ENCODE measurements around the gene CXorf49.
"Not testable (repeated sequence)": the region's sequence is repeated elsewhere in the genome, so short reads cannot be mapped to it uniquely, and the experiment has no call there.

CXorf49 gene

GRCh38 chrX:71718185-71718584 is at the start of gene CXorf49:
TSS of gene CXorf49 (minus strand) at chrX:71718285. CDS start at chrX:71718151, 134 bp downstream.
- not testable (repeated sequence) for H3K9me3 ChIP-seq (ENCODE audit: control insufficient read depth in 5 of 5, low read length in 5 of 5); H3K36me3 ChIP-seq (ENCODE audit: control insufficient read depth in 5 of 5, insufficient read depth in 5 of 5, low read length in 5 of 5); H3K27me3 ChIP-seq (ENCODE audit: control insufficient read depth in 5 of 5, insufficient read depth in 4 of 5, low read length in 5 of 5); H3K9ac ChIP-seq (ENCODE audit: low read length in 5 of 5); H3K4me3 ChIP-seq (ENCODE audit: low read depth in 1 of 5, low read length in 5 of 5); H3K4me1 ChIP-seq (ENCODE audit: control insufficient read depth in 5 of 5, insufficient read depth in 5 of 5, low read length in 5 of 5); H3K27ac ChIP-seq (ENCODE audit: low read depth, low read length)

- H3K9me3 ChIP-seq (ENCODE audit: control insufficient read depth in 5 of 5, low read length in 5 of 5); H3K9ac ChIP-seq (ENCODE audit: low read length in 5 of 5): not testable (repeated sequence)
Observed at GRCh38 chrX:71767134-71767533, 49.0 kb upstream of the CXorf49 start.

GRCh38 chrX:71765613-71766012 is 47.5 kb upstream of the CXorf49 start:
- not testable (repeated sequence) for H3K9me3 ChIP-seq (ENCODE audit: control insufficient read depth in 5 of 5, low read length in 5 of 5); H3K4me3 ChIP-seq (ENCODE audit: low read depth in 1 of 5, low read length in 5 of 5); H3K27me3 ChIP-seq (ENCODE audit: control insufficient read depth in 5 of 5, insufficient read depth in 4 of 5, low read length in 5 of 5); H3K27ac ChIP-seq (ENCODE audit: low read depth, low read length); H3K4me1 ChIP-seq (ENCODE audit: control insufficient read depth in 5 of 5, insufficient read depth in 5 of 5, low read length in 5 of 5); H3K9ac ChIP-seq (ENCODE audit: low read length in 5 of 5); H3K36me3 ChIP-seq (ENCODE audit: control insufficient read depth in 5 of 5, insufficient read depth in 5 of 5, low read length in 5 of 5)

More at GRCh38 chrX:71767134-71767533, 49.0 kb upstream of the CXorf49 start:
- H3K27me3 ChIP-seq (ENCODE audit: control insufficient read depth in 5 of 5, insufficient read depth in 4 of 5, low read length in 5 of 5); H3K4me1 ChIP-seq (ENCODE audit: control insufficient read depth in 5 of 5, insufficient read depth in 5 of 5, low read length in 5 of 5); H3K27ac ChIP-seq (ENCODE audit: low read depth, low read length); H3K36me3 ChIP-seq (ENCODE audit: control insufficient read depth in 5 of 5, insufficient read depth in 5 of 5, low read length in 5 of 5); H3K4me3 ChIP-seq (ENCODE audit: low read depth in 1 of 5, low read length in 5 of 5): not testable (repeated sequence)

GRCh38 chrX:71764832-71765231 is 46.7 kb upstream of the CXorf49 start:
- H3K27ac ChIP-seq (ENCODE audit: low read depth, low read length); H3K9ac ChIP-seq (ENCODE audit: low read length in 5 of 5); H3K9me3 ChIP-seq (ENCODE audit: control insufficient read depth in 5 of 5, low read length in 5 of 5); H3K27me3 ChIP-seq (ENCODE audit: control insufficient read depth in 5 of 5, insufficient read depth in 4 of 5, low read length in 5 of 5); H3K4me1 ChIP-seq (ENCODE audit: control insufficient read depth in 5 of 5, insufficient read depth in 5 of 5, low read length in 5 of 5); H3K36me3 ChIP-seq (ENCODE audit: control insufficient read depth in 5 of 5, insufficient read depth in 5 of 5, low read length in 5 of 5); H3K4me3 ChIP-seq (ENCODE audit: low read depth in 1 of 5, low read length in 5 of 5): not testable (repeated sequence)

GRCh38 chrX:71763049-71763448 is 45.0 kb upstream of the CXorf49 start, which contains the start of gene CXorf49B:
TSS of gene CXorf49B (plus strand) at chrX:71763349. CDS start at chrX:71763424, 75 bp downstream.
- H3K4me3 ChIP-seq (ENCODE audit: low read depth in 1 of 5, low read length in 5 of 5); H3K27me3 ChIP-seq (ENCODE audit: control insufficient read depth in 5 of 5, insufficient read depth in 4 of 5, low read length in 5 of 5); H3K4me1 ChIP-seq (ENCODE audit: control insufficient read depth in 5 of 5, insufficient read depth in 5 of 5, low read length in 5 of 5); H3K9me3 ChIP-seq (ENCODE audit: control insufficient read depth in 5 of 5, low read length in 5 of 5); H3K27ac ChIP-seq (ENCODE audit: low read depth, low read length); H3K36me3 ChIP-seq (ENCODE audit: control insufficient read depth in 5 of 5, insufficient read depth in 5 of 5, low read length in 5 of 5); H3K9ac ChIP-seq (ENCODE audit: low read length in 5 of 5): not testable (repeated sequence)

GRCh38 chrX:71760688-71761281 is 42.7 kb upstream of the CXorf49 start:
- H3K9me3 ChIP-seq (ENCODE audit: control insufficient read depth in 5 of 5, low read length in 5 of 5); H3K4me3 ChIP-seq (ENCODE audit: low read depth in 1 of 5, low read length in 5 of 5); H3K36me3 ChIP-seq (ENCODE audit: control insufficient read depth in 5 of 5, insufficient read depth in 5 of 5, low read length in 5 of 5); H3K4me1 ChIP-seq (ENCODE audit: control insufficient read depth in 5 of 5, insufficient read depth in 5 of 5, low read length in 5 of 5); H3K27me3 ChIP-seq (ENCODE audit: control insufficient read depth in 5 of 5, insufficient read depth in 4 of 5, low read length in 5 of 5); H3K27ac ChIP-seq (ENCODE audit: low read depth, low read length); H3K9ac ChIP-seq (ENCODE audit: low read length in 5 of 5): not testable (repeated sequence)

- not testable (repeated sequence) for H3K9me3 ChIP-seq (ENCODE audit: control insufficient read depth in 5 of 5, low read length in 5 of 5); H3K27ac ChIP-seq (ENCODE audit: low read depth, low read length); H3K9ac ChIP-seq (ENCODE audit: low read length in 5 of 5); H3K36me3 ChIP-seq (ENCODE audit: control insufficient read depth in 5 of 5, insufficient read depth in 5 of 5, low read length in 5 of 5); H3K27me3 ChIP-seq (ENCODE audit: control insufficient read depth in 5 of 5, insufficient read depth in 4 of 5, low read length in 5 of 5); H3K4me1 ChIP-seq (ENCODE audit: control insufficient read depth in 5 of 5, insufficient read depth in 5 of 5, low read length in 5 of 5); H3K4me3 ChIP-seq (ENCODE audit: low read depth in 1 of 5, low read length in 5 of 5)
Observed at GRCh38 chrX:71720289-71720886, 2.3 kb upstream of the CXorf49 start.

- not testable (repeated sequence) for H3K4me1 ChIP-seq (ENCODE audit: control insufficient read depth in 5 of 5, insufficient read depth in 5 of 5, low read length in 5 of 5); H3K4me3 ChIP-seq (ENCODE audit: low read depth in 1 of 5, low read length in 5 of 5); H3K9ac ChIP-seq (ENCODE audit: low read length in 5 of 5); H3K27me3 ChIP-seq (ENCODE audit: control insufficient read depth in 5 of 5, insufficient read depth in 4 of 5, low read length in 5 of 5); H3K9me3 ChIP-seq (ENCODE audit: control insufficient read depth in 5 of 5, low read length in 5 of 5); H3K36me3 ChIP-seq (ENCODE audit: control insufficient read depth in 5 of 5, insufficient read depth in 5 of 5, low read length in 5 of 5); H3K27ac ChIP-seq (ENCODE audit: low read depth, low read length)
Observed at GRCh38 chrX:71719195-71719594, 1.1 kb upstream of the CXorf49 start.

- not testable (repeated sequence) for H3K4me3 ChIP-seq (ENCODE audit: low read depth in 1 of 5, low read length in 5 of 5); H3K9ac ChIP-seq (ENCODE audit: low read length in 5 of 5)
Observed at GRCh38 chrX:71716323-71716722, 1.8 kb downstream of the CXorf49 start.

GRCh38 chrX:71715551-71715950 is 2.5 kb downstream of the CXorf49 start:
- not testable (repeated sequence) for H3K27ac ChIP-seq (ENCODE audit: low read depth, low read length); H3K36me3 ChIP-seq (ENCODE audit: control insufficient read depth in 5 of 5, insufficient read depth in 5 of 5, low read length in 5 of 5); H3K4me1 ChIP-seq (ENCODE audit: control insufficient read depth in 5 of 5, insufficient read depth in 5 of 5, low read length in 5 of 5); H3K4me3 ChIP-seq (ENCODE audit: low read depth in 1 of 5, low read length in 5 of 5); H3K9ac ChIP-seq (ENCODE audit: low read length in 5 of 5); H3K27me3 ChIP-seq (ENCODE audit: control insufficient read depth in 5 of 5, insufficient read depth in 4 of 5, low read length in 5 of 5); H3K9me3 ChIP-seq (ENCODE audit: control insufficient read depth in 5 of 5, low read length in 5 of 5)

More at GRCh38 chrX:71716323-71716722, 1.8 kb downstream of the CXorf49 start:
- not testable (repeated sequence) for H3K4me1 ChIP-seq (ENCODE audit: control insufficient read depth in 5 of 5, insufficient read depth in 5 of 5, low read length in 5 of 5); H3K27me3 ChIP-seq (ENCODE audit: control insufficient read depth in 5 of 5, insufficient read depth in 4 of 5, low read length in 5 of 5); H3K36me3 ChIP-seq (ENCODE audit: control insufficient read depth in 5 of 5, insufficient read depth in 5 of 5, low read length in 5 of 5); H3K27ac ChIP-seq (ENCODE audit: low read depth, low read length); H3K9me3 ChIP-seq (ENCODE audit: control insufficient read depth in 5 of 5, low read length in 5 of 5)
